HG03565 (cell line): Measurements from ENCODE around the gene AUTS2.

ENCODE experiments used
- ATAC-seq: cut with Tn5 transposase; IDR thresholded peaks from one replicate; pipeline ENCODE4 v1.9.1; 2021; ENCODE audit warnings: mild to moderate bottlenecking, moderate library complexity; ENCODE audit not compliant: unreplicated experiment

Gene AUTS2

DNA sequence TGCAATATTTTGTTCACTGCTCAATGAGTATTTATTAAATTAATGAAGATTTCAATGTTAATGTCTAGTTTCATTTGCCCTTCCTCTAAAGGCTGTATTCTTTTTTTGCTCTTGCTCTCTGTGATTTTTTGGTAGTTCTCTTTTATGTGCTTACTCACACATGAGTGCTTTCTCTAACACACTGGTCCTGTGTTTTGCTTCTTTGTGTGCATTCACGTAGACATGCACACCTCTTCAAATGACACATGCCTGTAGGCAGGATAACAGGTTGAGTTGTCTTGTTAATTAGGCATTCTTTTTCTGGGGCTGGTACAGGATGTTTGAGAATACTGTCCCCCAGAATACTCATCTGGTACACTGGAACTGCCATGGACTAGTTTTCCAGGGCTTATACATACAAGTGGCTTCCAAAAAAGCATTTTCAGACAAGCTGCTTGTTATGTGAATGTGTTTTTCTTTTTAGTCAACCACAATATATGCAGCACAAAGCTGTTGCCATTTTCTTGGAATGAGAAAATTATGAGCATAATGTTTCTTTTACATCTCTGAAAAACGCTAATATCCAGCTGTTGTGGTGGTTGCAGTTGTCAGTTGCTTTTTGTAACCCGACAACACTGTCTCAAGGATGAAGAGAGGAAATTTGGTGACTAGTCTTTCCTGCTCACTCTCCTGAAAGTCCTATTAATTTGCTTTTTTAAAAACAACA is 416.4 kb downstream of the AUTS2 start:
- no peak for ATAC-seq

DNA sequence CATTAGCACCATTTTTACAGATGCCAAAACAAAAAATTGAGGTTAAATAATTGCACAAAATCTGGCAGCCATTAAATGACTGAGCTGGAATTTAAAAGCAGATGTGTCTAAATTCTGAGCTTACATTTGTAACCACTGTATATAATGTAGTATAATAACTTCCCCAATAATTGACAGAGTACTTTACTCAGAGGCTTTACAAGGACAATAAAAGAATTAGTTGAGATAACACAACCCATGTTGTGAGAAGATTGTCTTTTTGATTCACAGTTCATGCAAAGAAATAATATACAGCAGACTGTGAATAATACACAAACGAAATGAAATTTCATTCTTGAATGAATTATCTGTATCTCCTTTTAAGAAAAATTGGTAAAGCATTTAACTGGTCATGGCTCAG is 417.1 kb downstream of the AUTS2 start:
- ATAC-seq = no peak

DNA sequence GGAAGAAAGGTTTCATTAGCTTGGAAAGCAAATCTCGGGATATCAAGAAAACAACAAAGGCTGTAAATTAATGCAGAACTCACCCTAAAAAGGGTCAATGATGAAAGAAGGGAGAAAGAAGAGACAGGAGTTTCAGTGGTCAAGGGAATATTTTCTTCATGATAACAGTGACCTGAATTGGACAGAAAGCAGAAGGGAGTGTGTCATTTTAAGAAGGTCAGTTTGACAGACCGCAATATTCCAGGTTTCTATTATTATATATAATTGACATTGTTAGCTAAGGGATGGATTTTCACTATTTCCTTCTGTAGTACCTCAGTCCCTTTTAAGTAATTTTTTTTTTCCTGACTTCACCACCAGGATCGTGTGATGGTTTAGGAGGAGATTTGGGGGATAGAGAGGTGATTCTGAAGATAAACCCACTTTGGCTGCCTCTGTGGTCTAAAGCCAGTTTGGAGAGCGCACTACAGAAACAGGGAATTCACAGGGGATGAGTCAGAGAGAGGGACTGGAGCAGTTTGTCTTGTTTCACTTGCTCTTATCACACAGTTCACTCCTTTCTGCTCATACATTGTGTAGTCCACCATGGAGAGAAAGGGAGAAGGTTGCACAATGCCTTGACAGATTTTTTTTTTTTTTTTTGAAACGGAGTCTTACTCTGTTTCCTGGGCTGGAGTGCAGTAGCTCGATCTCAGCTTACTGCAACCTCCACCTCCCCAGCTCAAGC is 417.9 kb downstream of the AUTS2 start:
- no peak for ATAC-seq

DNA sequence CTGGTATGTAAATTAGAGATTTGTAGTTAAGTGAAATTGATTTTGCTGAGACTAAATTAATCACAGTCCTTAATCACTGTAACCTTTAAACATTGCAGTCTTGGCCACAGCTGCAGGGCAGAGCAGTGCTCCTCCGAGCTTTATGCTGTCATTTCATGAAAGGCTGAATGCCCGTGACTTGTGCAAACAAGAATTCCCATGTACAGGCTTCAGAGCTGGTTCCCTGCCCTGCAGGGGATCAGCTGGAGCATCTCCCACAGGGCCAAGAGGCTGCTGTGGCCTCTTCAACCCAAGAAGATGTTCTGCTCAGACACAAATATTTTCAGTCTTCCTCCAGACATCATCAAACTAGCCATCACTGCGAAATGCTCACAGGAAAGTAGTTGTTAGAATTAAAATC is 419.1 kb downstream of the AUTS2 start:
- ATAC-seq = no peak

DNA sequence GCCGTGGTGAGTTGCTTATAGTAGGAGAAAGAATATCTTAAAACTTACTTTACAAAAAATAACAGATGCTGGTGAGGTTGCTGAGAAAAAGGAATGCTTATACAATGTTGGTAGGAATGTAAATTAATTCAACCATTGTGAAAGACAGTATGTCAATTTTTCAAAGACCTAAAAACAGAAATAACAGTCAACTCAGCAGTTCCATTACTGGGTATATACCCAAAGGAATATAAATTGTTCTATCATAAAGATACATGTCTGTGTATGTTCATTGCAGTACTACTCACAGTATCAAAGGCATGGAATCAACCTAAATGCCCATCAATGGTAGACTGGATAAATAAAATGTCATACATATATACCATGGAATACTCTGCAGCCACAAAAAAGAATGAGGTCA is 420.4 kb downstream of the AUTS2 start:
- ATAC-seq = no peak

DNA sequence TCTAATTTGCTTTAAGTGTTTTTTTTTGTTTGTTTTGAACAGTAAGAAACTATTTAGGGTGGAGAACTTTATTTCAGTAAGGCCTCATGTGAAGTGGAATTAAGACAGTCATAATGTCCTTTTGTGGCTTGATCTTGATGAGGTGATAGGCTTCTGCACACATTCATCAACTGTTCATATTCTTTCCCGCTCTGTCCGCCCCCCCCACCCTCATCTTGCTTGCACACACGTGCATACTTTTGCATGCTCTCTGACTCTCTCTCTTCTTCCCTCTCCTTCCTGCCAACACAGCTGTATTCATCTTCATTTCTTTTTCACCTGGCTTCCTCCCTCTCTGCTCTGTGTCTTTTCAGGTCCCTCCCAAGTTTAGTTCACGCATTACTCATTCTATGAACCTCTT is 429.6 kb downstream of the AUTS2 start:
- no peak for ATAC-seq

DNA sequence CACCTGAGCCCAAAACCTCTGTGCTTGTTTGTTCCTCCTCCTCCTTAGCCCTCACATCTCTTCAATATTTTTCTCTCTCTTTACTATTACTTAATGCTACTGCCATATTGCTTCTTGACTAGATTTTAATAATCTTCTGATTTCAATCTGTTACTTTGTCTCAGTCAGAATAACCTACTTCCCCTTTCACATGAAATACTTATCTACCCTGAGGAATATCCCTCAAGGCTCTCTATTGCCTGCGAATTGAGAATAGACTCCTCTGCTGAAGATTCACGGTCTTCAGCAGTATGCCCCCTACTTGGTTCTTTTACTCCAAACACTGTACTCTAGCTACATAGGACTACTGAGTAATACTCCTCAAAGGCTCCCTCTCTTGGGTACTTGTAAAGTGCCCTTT is 430.3 kb downstream of the AUTS2 start:
- no peak for ATAC-seq

DNA sequence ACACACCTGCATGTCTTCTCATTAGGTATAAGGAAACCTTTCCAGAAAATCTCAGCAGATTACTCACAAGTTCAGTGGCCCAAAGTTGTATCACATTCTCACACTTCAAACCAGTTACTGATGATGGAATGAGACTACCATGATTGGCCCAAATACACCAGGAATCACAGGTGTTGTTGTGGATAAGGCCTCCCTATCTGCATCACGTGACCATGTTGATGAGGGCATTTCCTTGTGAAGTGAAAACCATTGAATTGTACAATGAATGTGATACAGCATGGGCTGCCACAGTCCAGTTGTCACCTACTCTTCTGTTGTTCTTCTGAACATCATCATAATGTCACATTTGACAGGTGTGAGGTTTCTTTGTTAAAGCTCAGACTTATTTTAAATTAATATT is 431.7 kb downstream of the AUTS2 start:
- no peak for ATAC-seq

DNA sequence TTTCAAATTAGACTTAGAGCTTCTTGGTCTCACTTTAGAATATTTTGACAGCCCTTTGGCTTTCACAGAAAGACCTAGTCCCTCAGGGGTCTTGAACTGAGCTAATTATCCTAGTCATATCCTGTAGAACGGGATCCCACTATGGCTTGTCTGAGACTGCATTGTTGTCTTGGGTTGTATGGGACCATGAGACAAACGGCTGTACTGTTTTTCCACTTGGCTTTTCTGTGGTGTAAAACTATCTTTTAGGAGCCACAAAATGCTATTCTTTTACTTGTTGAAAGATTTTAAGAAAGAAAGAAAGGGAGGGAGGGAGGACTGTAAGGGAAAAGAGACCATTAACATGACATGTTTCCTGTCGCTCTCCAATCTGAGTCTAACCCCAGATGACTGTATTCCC is 432.5 kb downstream of the AUTS2 start:
- no peak for ATAC-seq

DNA sequence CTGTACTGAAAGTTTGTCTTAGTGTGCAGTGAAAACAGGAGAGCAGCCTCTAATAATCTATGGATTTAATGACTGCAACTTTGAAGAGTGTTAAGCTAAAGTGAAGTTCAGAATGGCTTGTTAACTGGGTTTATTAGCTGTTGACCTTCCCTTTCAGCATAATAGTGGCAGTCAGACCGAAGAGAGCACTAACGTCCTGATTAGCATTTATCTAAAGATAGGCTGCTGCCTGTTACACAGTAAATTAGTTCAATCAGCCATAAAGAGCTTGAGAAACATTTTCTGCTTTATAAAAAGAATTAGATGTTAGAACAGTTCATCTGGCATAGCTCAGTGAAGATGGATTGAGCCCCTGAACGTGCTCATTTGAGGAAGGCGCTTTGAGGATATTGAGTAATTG is 433.0 kb downstream of the AUTS2 start:
- ATAC-seq = no peak

DNA sequence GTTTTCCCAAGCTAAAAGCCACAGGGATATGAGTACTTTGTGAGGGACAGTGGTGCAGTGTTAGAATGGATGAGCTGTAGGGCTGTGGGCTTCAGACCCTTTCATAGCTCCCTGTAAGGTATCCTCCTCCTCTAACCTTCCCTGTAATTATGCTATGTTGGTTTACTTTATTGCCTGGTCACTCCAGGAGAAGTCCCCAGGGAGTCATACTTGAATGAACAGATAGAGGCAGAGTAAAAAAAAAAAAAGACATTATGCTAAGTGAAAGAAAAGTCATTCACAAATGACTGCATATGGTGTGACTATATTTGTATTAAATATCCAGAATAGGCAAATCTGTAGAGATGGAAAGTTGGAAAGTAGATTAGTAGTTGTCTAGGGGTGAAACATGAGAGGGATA is 434.4 kb downstream of the AUTS2 start:
- no peak for ATAC-seq

DNA sequence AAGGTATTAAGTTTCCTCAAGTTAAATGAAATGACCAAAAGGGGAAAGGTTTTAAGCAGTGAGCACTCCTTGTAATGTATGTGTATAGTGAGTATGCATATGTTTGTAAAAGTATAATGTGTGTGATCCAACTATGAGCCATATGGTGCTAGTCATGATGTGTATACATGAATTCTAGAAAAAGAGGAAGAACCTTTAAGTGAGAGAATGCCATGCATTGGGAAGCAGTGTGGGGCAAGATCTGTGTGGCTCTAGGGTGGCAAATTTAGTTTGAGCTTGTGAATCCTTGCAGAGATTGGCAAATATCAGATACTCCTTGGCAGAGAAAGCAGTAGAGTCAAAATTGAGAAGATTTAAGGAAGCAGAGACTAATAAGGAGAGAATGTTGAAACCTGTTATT is 435.0 kb downstream of the AUTS2 start:
- no peak for ATAC-seq

DNA sequence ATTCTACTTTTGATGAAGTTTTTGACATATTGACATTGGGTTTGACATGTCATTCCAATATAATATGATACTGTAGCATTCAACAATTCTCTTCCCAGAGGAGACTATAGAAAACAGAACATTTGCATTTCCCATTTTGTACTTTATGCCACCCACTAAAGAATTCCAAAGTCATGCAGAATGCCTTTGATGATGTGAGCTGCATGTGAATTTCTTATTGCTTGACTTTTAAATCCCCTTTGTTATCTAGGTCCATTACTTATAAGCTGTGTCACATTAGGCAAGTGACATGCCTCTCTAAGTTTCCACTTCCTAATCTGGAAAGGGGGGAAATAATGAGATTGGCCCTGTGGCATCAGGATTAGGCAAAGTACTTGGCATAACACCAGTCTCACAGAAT is 436.7 kb downstream of the AUTS2 start:
- ATAC-seq = no peak

DNA sequence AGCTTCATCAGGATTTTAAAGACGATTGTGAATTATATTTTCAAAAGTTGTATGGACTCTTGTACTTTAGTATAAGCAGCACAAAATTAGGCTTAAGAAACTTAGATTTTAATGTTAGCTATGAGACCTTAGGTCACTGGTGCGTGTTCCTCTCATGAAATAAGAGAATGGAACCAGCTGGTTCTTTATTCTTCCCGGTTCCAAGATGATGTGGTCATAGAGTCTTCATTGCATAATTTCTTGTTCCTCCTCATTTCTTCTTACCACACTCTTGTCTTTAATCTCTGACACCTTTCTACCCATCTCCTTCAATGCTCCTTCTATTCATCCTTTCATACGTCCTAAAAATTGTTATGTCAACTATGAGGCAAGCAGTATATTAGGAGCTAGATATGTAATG is 437.2 kb downstream of the AUTS2 start:
- ATAC-seq = no peak

DNA sequence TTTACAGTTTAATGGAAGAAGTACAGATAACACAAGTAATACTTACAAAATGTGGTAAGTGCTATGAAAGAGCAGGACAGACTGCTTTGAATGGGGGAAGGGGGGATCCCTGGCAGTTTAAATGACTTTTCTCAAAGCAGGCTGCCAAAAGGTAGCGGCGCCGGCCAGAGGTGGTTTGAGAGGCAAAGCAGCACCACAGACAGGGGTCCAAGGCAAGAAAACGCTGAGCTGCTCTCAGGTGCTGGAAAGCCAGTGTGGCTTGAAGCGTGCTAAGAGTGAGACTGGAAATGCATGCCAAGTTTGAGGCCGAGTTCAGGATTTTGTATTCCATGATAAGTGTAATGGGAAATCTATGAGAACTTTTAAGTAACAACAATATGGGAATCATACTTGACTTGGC is 437.7 kb downstream of the AUTS2 start:
- no peak for ATAC-seq

DNA sequence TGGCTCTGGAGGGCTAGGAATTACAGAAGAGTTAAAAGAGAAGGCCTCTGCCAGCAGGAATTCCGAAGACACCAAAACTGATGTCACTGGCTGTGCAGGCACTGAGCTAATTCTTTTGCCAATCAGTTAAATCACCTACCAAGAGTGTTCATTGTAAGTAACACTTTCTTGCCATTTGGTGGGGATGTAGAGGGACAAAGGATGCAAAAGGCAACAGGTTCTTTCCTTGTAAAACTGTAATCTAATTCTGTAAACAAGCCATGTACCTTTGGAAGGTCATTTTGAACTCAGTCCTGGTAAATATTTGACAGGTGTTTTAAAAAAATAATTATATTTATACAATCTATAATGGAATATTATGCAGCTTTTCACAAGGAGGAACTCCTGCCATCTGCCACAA is 438.4 kb downstream of the AUTS2 start:
- ATAC-seq = no peak

DNA sequence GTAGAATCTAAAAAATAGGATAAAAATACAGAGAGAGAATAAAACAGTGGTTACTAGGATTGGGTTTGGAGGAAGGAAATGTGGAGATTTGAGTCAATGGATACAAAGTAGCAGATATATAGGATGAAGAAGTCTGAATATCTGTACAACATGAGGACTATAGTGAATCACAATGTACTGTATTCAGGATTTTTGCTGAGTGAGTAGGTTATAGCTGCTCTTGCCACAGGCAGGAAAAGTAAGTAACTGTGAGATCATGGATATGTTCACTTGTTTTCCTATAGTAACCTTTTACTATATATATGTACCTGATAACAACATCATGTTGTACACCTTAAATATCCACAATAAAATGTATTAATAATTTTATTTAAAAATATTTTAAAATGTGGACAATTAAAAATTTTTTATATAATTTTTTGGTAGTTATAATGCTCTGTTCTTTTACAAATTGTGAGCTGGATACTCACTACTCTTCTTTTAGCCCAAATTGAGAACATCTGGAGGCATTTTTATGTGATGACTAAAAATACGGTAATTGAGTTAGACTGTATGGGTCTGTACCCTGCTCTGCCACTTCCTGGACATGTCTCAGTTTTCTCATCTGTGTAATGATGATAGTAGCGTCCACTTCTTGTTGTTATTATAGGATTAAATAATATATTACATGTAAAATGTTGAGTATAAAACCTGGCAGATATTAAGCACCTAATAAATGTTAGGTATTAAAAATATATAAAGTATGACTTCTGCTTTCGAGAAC is 439.1 kb downstream of the AUTS2 start:
- no peak for ATAC-seq

DNA sequence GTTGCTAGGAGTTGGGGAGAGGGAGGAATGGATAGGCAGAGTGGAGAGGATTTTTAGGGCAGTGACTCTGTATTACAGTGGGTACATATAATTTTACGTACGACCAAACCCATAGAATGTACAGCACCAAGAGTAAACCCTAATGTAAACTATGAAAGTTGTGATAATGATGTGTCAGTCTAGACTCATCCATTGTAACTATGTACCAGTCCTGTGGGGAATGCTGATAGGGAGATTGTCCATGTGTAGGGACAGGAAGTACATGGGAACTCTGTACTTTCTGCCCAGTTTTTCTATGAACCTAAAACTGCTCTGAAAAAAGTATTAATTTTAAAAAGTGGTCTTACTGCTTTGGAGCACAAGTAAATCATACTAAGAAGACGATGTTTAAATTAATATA is 441.8 kb downstream of the AUTS2 start:
- ATAC-seq = no peak

DNA sequence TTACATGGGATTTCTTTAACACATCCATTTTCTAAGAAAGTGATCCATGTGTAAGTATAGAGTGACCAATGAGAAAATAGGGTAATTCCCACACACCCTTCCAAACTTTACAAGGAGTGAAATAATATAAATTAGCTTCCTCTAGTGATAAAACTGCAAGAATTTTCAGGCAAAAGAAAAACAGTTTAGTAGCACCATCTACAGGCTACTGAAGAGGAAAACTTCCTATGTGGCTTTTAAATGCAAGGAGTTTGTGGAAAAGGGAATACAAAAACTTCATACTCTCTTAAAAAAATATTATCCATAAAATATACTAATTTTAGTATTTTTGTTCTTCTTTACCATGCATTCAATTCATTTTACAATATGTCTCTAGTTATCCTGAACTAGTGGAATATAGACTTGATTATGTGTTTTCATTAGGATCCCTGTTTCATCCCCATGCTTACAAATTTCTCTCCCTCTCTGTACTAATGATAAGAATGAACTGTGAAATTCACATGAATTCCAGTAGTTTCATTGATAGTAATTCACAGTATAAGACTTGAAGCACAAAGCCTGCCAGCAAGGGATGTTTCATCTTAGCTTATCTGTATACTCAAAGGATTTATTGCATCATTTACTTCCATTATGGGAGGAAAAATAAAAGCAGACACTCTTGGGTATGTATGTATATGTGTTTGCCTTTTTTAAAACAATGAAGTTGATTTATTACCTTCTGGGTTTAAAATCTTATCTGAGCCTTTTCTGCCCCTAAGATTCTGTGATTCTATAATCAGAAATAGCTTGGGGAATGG is 442.9 kb downstream of the AUTS2 start:
- ATAC-seq = no peak

DNA sequence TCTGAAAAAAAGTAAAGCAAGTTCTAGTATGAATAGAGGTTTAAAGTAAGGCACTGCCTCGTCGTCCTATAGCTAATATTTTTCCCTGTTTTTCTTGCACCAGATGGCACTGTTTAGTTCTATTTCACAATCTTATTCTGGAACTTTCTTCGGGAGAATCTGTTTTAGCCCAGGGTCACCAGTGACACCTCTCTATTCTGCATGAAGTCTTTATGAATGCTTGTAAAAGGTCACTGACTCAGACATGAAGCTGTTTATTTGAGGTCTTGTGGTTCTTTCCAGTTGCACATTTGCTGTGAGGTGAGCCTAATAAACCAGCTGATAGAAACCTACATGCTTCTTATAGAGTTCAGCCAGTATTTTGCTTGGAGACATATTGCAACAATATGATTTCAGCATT is 444.3 kb downstream of the AUTS2 start:
- ATAC-seq = no peak

DNA sequence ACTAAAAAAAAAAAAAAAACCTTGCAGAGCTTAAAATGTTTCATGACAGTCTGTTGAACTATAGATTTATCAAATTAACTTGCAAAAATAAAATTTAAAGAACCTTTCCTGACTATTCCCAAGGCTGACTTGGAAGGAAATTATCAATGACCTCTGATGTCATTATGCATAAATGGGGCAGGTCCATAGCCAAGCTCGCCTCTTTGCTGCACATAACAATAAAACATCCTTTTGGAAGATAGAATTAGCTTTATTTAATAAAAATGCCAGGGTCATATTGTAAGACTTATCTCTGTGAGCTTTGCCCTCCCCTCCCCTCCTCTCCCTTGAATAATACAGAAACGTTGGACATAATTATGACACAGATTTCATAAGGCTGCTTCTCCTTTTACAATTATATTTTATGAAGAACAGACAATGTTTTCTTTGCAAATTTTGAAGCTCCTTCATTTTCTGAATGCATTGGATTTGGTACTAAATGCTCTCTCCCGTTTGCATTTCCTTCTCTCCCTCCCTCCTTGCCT is 444.8 kb downstream of the AUTS2 start:
- no peak for ATAC-seq
